A549 (cell line): ENCODE measurements around the gene BCAS3. TPM values are rescaled to one million over a fixed set of nuclear protein-coding genes. Genes with fewer than 3 reads are reported as not detected.

Source experiments
- ATAC-seq, 2 experiments: fragments of 200-7000 bp in 1 of 2; fragments of >200 bp in 1 of 2; cut with Nextera tagmentation in 1 of 2; cut with Tn5 transposase in 1 of 2; 3 replicates each; pipeline versions ENCODE4 v1.8.0 to v1.9.1; 2018 to 2020; ENCODE audit warnings: mild to moderate bottlenecking in 1 of 2, moderate library complexity in 1 of 2
- CTCF ChIA-PET: fragments of 300-600 bp; sonication (Branson Sonifier 250); formaldehyde crosslinking; extraction: SDS; loops from one replicate; lab custom pipeline; 2021; ENCODE audit warnings: antibody characterized with exemption, inconsistent platforms; lab: Yijun Ruan, JAX
- POLR2A ChIA-PET: fragments of 350-600 bp; formaldehyde crosslinking; extraction: SDS; loops from one replicate; lab custom pipeline; 2021; ENCODE audit warnings: antibody characterized with exemption, inconsistent platforms; lab: Yijun Ruan, JAX
- DNase-seq, 2 experiments: peaks; one replicate each; pipeline versions ENCODE4 v3.0.0 to v3.0.0-alpha.2; 2011 to 2016; ENCODE audit warnings: low read depth in 1 of 2, low spot score in 1 of 2
- FAIRE-seq: peaks from 2 replicates; lab custom pipeline; 2011; peaks lifted over from hg19 to GRCh38; lab: Jason Lieb, UNC
- H3K27ac ChIP-seq, 2 experiments: fragments of >200 bp; sonication (Bioruptor Twin); formaldehyde crosslinking; 3 replicates each; pipeline ENCODE4 v1.5.1; 2016 to 2017
- H3K4me1 ChIP-seq: fragments of >200 bp; sonication (Bioruptor Twin); formaldehyde crosslinking; 3 replicates; pipeline ENCODE4 v1.6.1; 2016
- H3K4me2 ChIP-seq: fragments of >200 bp; sonication (Bioruptor Twin); formaldehyde crosslinking; 3 replicates; pipeline ENCODE4 v1.6.1; 2016
- H3K4me3 ChIP-seq: fragments of >200 bp; sonication (Bioruptor Twin); formaldehyde crosslinking; 3 replicates; pipeline ENCODE4 v1.5.1; 2016
- H3K9me3 ChIP-seq: fragments of >200 bp; sonication (Bioruptor Twin); formaldehyde crosslinking; 3 replicates; pipeline ENCODE4 v1.6.1; 2016
- BHLHE40 ChIP-seq: IDR thresholded peaks from 2 replicates; pipeline ENCODE4 v1.6.1; 2012; ENCODE audit warnings: low read depth, low read length, inconsistent platforms
- CEBPB ChIP-seq, 2 experiments: fragments of >200 bp in 1 of 2; sonication (Bioruptor Twin) in 1 of 2; formaldehyde crosslinking in 1 of 2; IDR thresholded peaks; 2 replicates each; pipeline ENCODE4 v1.6.1; 2012 to 2016
- EHF ChIP-seq: fragments of 250-450 bp; sonication (Bioruptor Pico); IDR thresholded peaks from 2 replicates; pipeline ENCODE4 v1.5.0; 2020; ENCODE audit warnings: mild to moderate bottlenecking
- EP300 ChIP-seq, 2 experiments: fragments of >200 bp; sonication (Bioruptor Twin); formaldehyde crosslinking; IDR thresholded peaks; 2 replicates in 1 of 2; 3 replicates in 1 of 2; pipeline ENCODE4 v1.6.1; 2016 to 2017
- ESRRA ChIP-seq: fragments of 150-350 bp; IDR thresholded peaks from 2 replicates; pipeline ENCODE4 v1.6.1; 2014; ENCODE audit warnings: mild to moderate bottlenecking, low read length, borderline replicate concordance
- FOSL2 ChIP-seq, 2 experiments: fragments of 450-650 bp in 1 of 2; fragments of >200 bp in 1 of 2; sonication (Bioruptor Twin) in 1 of 2; formaldehyde crosslinking; IDR thresholded peaks; 2 replicates each; pipeline versions ENCODE4 v1.5.0 to v1.6.1; 2016 to 2020; ENCODE audit warnings: mild to moderate bottlenecking in 1 of 2, moderate library complexity in 1 of 2
- GATA3 ChIP-seq: IDR thresholded peaks from 2 replicates; pipeline ENCODE4 v1.6.1; 2012; ENCODE audit warnings: borderline replicate concordance
- HDAC2 ChIP-seq: fragments of 200-600 bp; sonication (generic); IDR thresholded peaks from 2 replicates; pipeline ENCODE4 v1.6.1; 2016
- HEYL ChIP-seq: fragments of 250-450 bp; sonication (Bioruptor Pico); IDR thresholded peaks from 2 replicates; pipeline ENCODE4 v1.8.0; 2021; ENCODE audit warnings: mild to moderate bottlenecking, moderate library complexity
- HOXB13 ChIP-seq: fragments of 250-450 bp; sonication (Bioruptor Pico); IDR thresholded peaks from 2 replicates; pipeline ENCODE4 v1.5.0; 2020; ENCODE audit warnings: low read depth, mild to moderate bottlenecking, moderate library complexity
- MAZ ChIP-seq: fragments of 150-350 bp; IDR thresholded peaks from 2 replicates; pipeline ENCODE4 v1.6.1; 2014; ENCODE audit warnings: antibody characterized with exemption, low read depth, low read length, borderline replicate concordance
- NPAS2 ChIP-seq: fragments of 250-450 bp; sonication (Bioruptor Pico); IDR thresholded peaks from 2 replicates; pipeline ENCODE4 v1.8.0; 2022; ENCODE audit warnings: mild to moderate bottlenecking, moderate library complexity, borderline replicate concordance
- NR3C1 ChIP-seq: fragments of >200 bp; sonication (Bioruptor Twin); formaldehyde crosslinking; IDR thresholded peaks from 3 replicates; pipeline ENCODE4 v1.6.1; 2017
- PHF8 ChIP-seq: fragments of 200-600 bp; sonication (generic); IDR thresholded peaks from 2 replicates; pipeline ENCODE4 v1.6.1; 2016; ENCODE audit warnings: low read depth, mild to moderate bottlenecking, antibody characterized with exemption, moderate library complexity, borderline replicate concordance
- POLR2AphosphoS2 ChIP-seq: conservative IDR thresholded peaks from 2 replicates; pipeline ENCODE4 v1.6.1; 2012; ENCODE audit warnings: low read length, improper control_type of control experiment, inconsistent platforms
- RNF2 ChIP-seq: fragments of 200-600 bp; sonication (generic); IDR thresholded peaks from 2 replicates; pipeline ENCODE4 v1.6.1; 2016; ENCODE audit warnings: low read depth, mild to moderate bottlenecking, antibody characterized with exemption, moderate library complexity, borderline replicate concordance
- ZFP36 ChIP-seq: fragments of 450-650 bp; IDR thresholded peaks from 2 replicates; pipeline ENCODE4 v1.6.1; 2014; ENCODE audit warnings: borderline replicate concordance; ENCODE audit not compliant: partially characterized antibody
- WGBS: methylation state at CpG from one replicate; pipeline ENCODE4 v1.1.6; 2017; ENCODE audit errors: missing lambda C conversion rate; 5-methylcytosine and 5-hydroxymethylcytosine counted together
- polyA plus RNA-seq, 4 experiments: library from polyadenylated mRNA; depleted of rRNA in 3 of 4; stranded (reverse); fragments of >200 nt; fragmentation: RNase III in 1 of 4; extraction: RNeasy Plus Mini Kit Qiagen cat#74134 plus additional on column Dnase treatment in 1 of 4; gene quantifications; 2 replicates in 3 of 4; 3 replicates in 1 of 4; pipeline ENCODE4 v1.2.3, GENCODE V29; 2011 to 2017
- TF ChIP-seq, protein P1 (sequence below): fragments of >200 bp; sonication (Bioruptor Twin); formaldehyde crosslinking; IDR thresholded peaks from 2 replicates; pipeline ENCODE4 v1.6.1; 2016
- TF ChIP-seq, protein P2 (sequence below): fragments of 250-450 bp; sonication (Bioruptor Pico); IDR thresholded peaks from 2 replicates; pipeline ENCODE4 v1.5.0; 2020; ENCODE audit warnings: low read depth, mild to moderate bottlenecking, moderate library complexity
- TF ChIP-seq, protein P3 (sequence below): IDR thresholded peaks from 2 replicates; pipeline ENCODE4 v1.6.1; 2012

BCAS3 gene
- polyA plus RNA-seq, 2 of the 4 experiments (the other 2 are of a cell fraction) = 14.7 to 43.4 TPM

DNA sequence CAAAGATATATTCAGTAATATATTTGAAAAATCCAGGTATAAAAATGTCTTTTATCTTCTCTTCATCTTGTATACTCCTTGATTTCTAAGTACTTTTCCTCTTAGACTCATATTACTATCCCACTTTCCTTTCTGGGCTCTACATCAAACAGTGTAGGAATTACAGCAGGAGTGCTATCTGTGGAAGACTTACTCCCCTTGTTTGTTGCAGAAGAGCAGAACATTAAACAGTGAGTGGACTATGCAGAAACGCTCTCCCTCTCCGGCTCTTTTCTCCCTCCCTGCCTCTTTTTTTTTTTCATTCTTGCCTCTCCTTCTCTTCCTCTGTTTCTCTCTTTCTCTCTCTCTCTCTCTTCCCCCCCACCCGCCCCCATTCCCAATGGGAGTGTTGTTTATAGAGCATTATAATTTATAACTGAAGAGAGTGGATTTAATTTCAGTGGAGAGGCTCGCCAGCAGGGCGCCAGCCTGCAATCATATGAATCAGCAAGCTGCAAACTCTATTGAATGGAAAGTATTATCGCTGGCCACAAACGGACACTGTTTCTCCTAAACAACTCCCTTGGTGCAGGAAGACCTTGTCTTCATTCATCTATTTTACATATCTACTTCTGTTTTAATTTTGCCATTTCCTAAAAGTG is 479.7 kb downstream of the BCAS3 start:
- peak; percentile 84 to 87 for ATAC-seq
- peak; percentile 74 for FAIRE-seq
- TF ChIP-seq CEBPB (IDR thresholded peaks at IDR 0.05) (peak in 1 of 2 experiments; percentile 1; a peak in 1 of 4 replicates), HEYL (CRISPR knock-in tag) (no peak), FOSL2 (IDR thresholded peaks at IDR 0.05) (no peak), FOSL2 (CRISPR knock-in tag; IDR thresholded peaks at IDR 0.05) (peak; percentile 29; the same call in 1 of the 2 replicates)
- 0% methylated on average over 7 of the region's 7 CpGs for WGBS
- ChIA-PET CTCF (interaction anchor here (0.9 to 1.7 kb wide), 3 partner anchors 25 to 202 kb away, joined by 3 to 4 read pairs (median 3); no protein-coding TSS in a partner anchor), POLR2A (no interaction called here)
- Histone ChIP-seq H3K9me3 (no peaks in the 10 kb centered on the region), H3K4me1 (peaks cover 52% of the 10 kb centered on the region), H3K4me2 (peak overlapping the region; percentile 79), H3K27ac (peak overlapping the region; percentile 70 to 85), H3K4me3 (peak overlapping the region; percentile 33)
- DNase-seq = peak; percentile 42 to 67

DNA sequence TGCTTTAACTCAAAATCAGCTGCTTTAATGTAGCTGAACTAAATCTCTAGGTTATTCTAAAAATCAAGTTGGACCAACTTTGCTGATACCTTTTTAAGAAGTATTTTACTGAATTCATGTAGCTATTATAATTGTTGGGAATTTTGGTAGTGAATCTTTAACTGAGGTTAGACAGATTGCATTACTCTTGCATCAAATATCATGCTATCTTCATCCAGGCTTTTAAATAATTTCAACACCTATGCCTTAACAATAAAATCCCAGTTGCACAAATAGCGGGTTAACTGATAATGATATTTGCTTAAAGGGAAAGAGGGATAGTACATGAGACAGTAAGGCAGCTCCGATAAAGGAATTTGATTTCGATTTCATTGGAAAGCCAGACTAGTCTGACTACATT is 480.7 kb downstream of the BCAS3 start:
- TF ChIP-seq GATA3 (peak; percentile 31; the same call in 1 of the 2 replicates), CEBPB (IDR thresholded peaks at IDR 0.05) (peak; percentile 64 to 69; a peak in 3 of 4 replicates), ESRRA (no peak)
- peak overlapping the region; percentile 33; the same call in 2 of the 3 replicates for H3K4me3 ChIP-seq
- FAIRE-seq = no peak
- H3K9me3 ChIP-seq = no peaks in the 10 kb centered on the region
- peaks cover 52% of the 10 kb centered on the region for H3K4me1 ChIP-seq
- H3K27ac ChIP-seq = peak overlapping the region; percentile 70 to 85; a peak in 5 of 6 replicates
- ChIA-PET POLR2A (interaction anchor here (0.9 kb wide), 1 partner anchor 43 kb away, joined by 3 read pairs; no protein-coding TSS in a partner anchor), CTCF (interaction anchor here (1.0 to 1.7 kb wide), 4 partner anchors 24 to 243 kb away, joined by 3 to 5 read pairs (median 4); no protein-coding TSS in a partner anchor)
- peak in 1 of 2 experiments; percentile 16 for DNase-seq
- no peak for ATAC-seq
- WGBS = 15% methylated on average over 3 of the region's 3 CpGs
- peak overlapping the region; percentile 79 for H3K4me2 ChIP-seq

DNA sequence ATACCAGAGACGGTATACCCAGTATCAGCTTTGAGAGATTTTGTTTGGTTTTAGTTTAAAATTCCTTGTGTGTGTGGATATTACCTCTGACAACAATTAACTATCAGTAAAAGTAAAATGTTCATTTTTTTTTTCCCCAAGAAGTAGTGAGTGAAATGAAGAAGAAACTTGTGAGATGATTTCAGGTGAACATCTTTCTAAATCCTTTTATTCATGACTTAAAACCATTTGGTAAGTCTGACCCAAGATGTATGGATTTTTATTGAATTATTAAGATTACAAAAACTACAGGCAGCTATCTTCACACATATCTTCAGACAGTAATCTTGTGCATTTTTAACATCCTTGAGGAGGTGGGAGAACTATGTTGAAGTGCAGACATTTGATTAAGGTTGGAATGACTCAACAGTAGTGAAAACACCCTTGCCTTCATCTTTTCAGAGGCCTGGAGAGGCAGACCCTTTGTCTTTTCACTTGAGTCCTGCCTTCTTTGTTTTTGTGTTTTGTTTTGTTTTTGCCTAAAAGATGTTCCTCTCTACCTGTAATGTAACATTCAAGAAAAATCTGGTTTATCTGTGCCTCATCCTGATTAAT is 481.7 kb downstream of the BCAS3 start:
- Histone ChIP-seq H3K4me2 (peak overlapping the region; percentile 79), H3K27ac (peak overlapping the region; percentile 70), H3K4me3 (no peak overlapping the region; the same call in 2 of the 3 replicates), H3K9me3 (no peaks in the 10 kb centered on the region), H3K4me1 (peaks cover 52% of the 10 kb centered on the region)
- WGBS = 51% methylated on average over 1 of the region's 1 CpG
- DNase-seq = peak in 1 of 2 experiments; percentile 17
- ChIA-PET POLR2A (no interaction called here), CTCF (interaction anchor here (1.2 to 1.7 kb wide), 2 partner anchors 23 to 242 kb away, joined by 4 to 5 read pairs; no protein-coding TSS in a partner anchor)
- no peak for ATAC-seq
- FAIRE-seq = peak; percentile 96
- TF ChIP-seq HDAC2 (no peak), NPAS2 (CRISPR knock-in tag) (no peak), EP300 (IDR thresholded peaks at IDR 0.05) (no peak), RNF2 (no peak), BHLHE40 (no peak), NR3C1 (no peak), ZFP36 (no peak), EHF (CRISPR knock-in tag) (no peak), MAZ (no peak), HOXB13 (CRISPR knock-in tag) (no peak), POLR2AphosphoS2 (no peak), PHF8 (no peak)
- TF ChIP-seq, protein P1, sequence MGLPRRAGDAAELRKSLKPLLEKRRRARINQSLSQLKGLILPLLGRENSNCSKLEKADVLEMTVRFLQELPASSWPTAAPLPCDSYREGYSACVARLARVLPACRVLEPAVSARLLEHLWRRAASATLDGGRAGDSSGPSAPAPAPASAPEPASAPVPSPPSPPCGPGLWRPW = no peak
- TF ChIP-seq, protein P2, sequence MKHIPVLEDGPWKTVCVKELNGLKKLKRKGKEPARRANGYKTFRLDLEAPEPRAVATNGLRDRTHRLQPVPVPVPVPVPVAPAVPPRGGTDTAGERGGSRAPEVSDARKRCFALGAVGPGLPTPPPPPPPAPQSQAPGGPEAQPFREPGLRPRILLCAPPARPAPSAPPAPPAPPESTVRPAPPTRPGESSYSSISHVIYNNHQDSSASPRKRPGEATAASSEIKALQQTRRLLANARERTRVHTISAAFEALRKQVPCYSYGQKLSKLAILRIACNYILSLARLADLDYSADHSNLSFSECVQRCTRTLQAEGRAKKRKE (CRISPR knock-in tag) = no peak
- TF ChIP-seq, protein P3, sequence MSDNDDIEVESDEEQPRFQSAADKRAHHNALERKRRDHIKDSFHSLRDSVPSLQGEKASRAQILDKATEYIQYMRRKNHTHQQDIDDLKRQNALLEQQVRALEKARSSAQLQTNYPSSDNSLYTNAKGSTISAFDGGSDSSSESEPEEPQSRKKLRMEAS = no peak
